A549 treated with Hydrocortisone at 1 μM for 4 hours (cell line): ENCODE data around the gene SLC12A6. TPM values are rescaled to one million over a fixed set of nuclear protein-coding genes. Genes with fewer than 3 reads are reported as not detected.

Experiments
- total RNA-seq: library from RNA; stranded (reverse); fragments of 200-300 nt; extraction: Qiagen RNA extraction; gene quantifications from 5 replicates; pipeline ENCODE4 v1.2.3, GENCODE V29; 2022

Gene SLC12A6
- 3.6 to 7.0 TPM (median 5.8 TPM) in 5 replicates for total RNA-seq

DNA sequence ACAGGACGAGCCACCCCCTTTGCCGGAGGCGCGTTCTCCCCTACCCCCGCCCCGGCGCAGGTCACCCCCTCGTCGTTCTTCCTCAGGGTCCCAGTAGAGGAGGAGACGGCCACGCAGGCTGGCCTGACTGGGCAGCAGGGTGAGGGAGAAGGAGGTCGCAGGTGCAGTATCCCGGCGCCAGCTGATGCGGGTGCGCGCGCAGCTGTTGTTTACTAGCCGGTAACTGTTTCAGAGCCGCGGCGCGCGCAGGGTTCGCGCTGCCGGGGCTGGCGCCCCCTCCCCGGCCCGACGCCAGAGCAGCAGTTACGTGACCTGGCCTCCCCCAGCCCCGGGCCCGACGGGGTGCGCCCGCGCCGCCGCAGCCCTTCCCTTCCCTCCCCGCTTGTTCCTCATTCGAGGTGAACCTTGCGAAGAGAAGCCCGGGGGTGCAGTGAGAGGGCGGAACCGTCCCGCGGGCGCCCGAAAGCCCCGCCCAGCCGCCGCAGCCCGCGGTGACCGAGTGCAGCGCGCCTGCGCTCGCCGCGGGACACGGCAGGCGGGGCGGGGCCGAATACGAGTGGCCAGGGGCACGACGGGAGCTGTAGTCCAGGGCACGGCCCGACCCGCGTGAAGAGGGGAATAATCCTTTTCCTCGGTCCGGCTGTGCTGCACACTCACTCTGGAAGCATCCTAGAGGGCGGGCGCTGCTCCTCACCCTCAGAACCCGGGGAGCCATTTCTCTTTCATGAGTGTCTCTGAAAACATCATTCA lies at the start of gene SLC12A6:
Gene SLC12A6 (minus strand): TSS at position 225 of the 750 bp plus-strand sequence. CDS start 1,101 bp downstream, outside the sequence.

GRCh38 chr15:34367101-34368081 lies 29.8 kb upstream of the SLC12A6 start, which contains the start of gene LPCAT4:
Gene LPCAT4, minus strand, starts transcription at chr15:34367196. Its CDS starts 96 bp downstream, at chr15:34367100.

GRCh38 chr15:34342737-34343575 lies 5.4 kb upstream of the SLC12A6 start, which contains the start of the genes NOP10 and NUTM1:
Gene NOP10, minus strand, starts transcription at chr15:34343136. Its CDS starts 63 bp downstream, at chr15:34343073.
Gene NUTM1, plus strand, starts transcription at chr15:34343315. Its CDS starts 382 bp downstream, at chr15:34343697.

DNA sequence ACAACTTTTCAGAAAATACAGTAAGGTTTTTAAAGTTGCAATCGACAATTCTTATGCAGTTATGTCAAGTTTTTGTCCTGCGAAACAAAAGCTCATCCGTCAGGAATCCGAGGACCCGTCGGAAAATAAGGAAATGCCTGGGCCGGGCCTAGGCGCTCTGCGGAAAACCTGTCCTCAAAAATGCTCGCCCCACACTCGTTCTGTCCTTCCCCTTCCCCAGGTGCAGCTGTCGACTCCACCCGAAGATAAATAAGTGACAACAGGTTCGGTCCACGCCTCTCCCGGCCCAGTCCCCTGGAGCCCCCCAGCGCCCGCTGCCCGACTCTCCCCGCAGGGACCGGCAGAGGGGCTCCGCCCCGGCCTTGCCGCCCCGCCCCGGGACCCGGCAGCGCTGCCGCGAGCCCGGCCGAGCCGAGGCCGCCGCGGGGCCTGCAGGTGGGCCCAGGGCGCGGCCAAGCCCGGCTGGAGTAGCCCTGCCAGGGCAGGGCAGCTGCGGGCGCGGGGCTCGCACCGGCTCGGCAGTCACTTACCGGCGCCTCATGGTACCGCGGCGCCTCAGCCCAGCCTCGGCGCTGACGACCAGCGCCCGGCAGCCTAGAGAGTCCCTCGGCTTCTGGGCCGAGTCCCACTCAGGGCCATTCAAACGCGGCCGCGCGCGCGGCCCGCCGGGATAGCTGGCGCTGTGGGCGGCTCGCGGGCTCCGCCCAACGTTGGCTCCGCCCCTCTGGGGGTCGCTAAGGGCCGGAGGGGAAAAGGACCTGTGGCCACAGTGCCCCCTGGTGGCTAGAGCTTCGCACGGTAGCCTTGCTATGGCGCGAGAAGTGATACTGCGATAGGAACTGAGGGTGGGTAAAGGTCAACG lies 127.9 kb downstream of the SLC12A6 start, which contains the start of gene KATNBL1:
Gene KATNBL1 (minus strand): TSS at position 676 of the 862 bp plus-strand sequence. CDS start 46,420 bp downstream, outside the sequence.

Other genes with a start within 250 kb of the SLC12A6 start
- 130 to 152 TPM (median 142 TPM) in 5 replicates for gene EMC7, start 235.9 kb downstream of the SLC12A6 start, total RNA-seq
- 1.2 to 1.9 TPM (median 1.5 TPM) in 5 replicates for gene PGBD4, start 235.7 kb downstream of the SLC12A6 start, total RNA-seq
- 27.1 to 33.8 TPM (median 31.7 TPM) in 5 replicates for gene KATNBL1, start 127.7 kb downstream of the SLC12A6 start, total RNA-seq
- gene EMC4, start 112.8 kb downstream of the SLC12A6 start, total RNA-seq: 195 to 211 TPM (median 200 TPM) in 5 replicates
- gene NOP10, start 5.4 kb upstream of the SLC12A6 start, total RNA-seq: 454 to 578 TPM (median 540 TPM) in 5 replicates
- not detected in 5 replicates for gene NUTM1, start 5.5 kb upstream of the SLC12A6 start, total RNA-seq
- 50.2 to 65.1 TPM (median 59.4 TPM) in 5 replicates for gene LPCAT4, start 29.4 kb upstream of the SLC12A6 start, total RNA-seq
- 5.3 to 8.8 TPM (median 7.7 TPM) in 5 replicates for gene GOLGA8A, start 100.0 kb upstream of the SLC12A6 start, total RNA-seq
- 14.1 to 19.7 TPM (median 17.7 TPM) in 5 replicates for gene GOLGA8B, start 245.9 kb upstream of the SLC12A6 start, total RNA-seq